ENCODE results near the gene KIF21B.

KIF21B gene

DNA sequence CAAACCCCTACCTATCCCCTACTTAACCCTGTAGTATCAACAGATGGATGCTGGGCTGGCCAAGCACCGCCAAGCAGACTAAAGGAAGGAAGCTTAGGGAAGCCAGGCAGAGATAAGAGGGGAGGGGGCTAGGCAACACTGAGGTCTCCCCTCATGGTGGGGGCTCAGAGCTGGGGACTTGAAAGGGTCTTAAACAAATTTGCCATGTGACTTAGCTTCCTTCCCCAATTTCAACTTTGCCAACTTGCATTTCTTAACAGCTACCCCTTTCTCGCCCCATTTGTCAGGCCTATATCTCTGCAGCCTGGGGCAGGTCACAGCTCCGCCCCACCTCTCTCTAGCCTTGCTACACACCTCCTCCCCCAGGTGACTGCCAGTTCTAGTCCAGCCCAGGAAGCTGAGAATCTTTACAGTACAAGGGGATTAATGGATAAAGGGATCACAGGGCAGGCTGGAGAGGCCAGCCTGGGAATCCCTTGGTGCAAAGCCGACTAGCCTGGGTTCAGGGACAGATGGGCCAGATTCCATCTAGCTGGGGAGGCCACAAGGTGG lies 3.4 kb downstream of the KIF21B start:
- no peak for DNase-seq

DNA sequence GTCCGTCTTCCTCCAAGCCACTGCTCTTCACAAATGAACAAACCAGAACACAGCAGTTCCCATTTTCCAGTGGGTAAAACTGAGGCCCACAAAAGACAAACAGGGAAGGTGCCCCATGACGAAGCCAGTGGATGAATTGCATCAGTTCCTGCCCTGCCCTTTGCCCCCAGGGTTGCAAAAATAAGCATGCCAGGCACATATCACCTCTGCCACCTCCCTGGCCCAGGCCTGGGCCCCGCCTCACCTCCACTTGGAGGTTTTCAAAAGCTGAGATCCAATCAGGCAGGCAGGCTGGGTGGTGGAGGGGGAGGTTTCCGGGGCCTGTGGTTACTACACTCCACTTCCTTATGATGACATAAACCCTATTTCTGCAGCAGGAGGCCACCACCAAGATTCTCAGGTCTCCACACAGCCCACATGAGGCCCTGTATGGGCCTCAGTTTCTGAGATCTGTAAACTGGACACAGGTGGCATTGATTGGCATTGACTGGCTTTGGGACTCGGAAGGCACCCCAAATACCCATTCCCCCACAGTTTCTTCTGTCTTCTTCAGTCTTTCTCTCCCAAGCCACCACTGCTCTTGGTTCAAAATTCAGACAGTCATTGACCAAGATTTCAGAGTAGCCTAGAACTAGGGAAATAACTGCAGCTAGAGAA lies 4.1 kb downstream of the KIF21B start:
- peak in 5 of 58 donors; percentile 26 to 34 (median 32) for DNase-seq

GRCh38 chr1:201017828-201018163 lies 5.7 kb downstream of the KIF21B start:
- DNase-seq = no peak

DNA sequence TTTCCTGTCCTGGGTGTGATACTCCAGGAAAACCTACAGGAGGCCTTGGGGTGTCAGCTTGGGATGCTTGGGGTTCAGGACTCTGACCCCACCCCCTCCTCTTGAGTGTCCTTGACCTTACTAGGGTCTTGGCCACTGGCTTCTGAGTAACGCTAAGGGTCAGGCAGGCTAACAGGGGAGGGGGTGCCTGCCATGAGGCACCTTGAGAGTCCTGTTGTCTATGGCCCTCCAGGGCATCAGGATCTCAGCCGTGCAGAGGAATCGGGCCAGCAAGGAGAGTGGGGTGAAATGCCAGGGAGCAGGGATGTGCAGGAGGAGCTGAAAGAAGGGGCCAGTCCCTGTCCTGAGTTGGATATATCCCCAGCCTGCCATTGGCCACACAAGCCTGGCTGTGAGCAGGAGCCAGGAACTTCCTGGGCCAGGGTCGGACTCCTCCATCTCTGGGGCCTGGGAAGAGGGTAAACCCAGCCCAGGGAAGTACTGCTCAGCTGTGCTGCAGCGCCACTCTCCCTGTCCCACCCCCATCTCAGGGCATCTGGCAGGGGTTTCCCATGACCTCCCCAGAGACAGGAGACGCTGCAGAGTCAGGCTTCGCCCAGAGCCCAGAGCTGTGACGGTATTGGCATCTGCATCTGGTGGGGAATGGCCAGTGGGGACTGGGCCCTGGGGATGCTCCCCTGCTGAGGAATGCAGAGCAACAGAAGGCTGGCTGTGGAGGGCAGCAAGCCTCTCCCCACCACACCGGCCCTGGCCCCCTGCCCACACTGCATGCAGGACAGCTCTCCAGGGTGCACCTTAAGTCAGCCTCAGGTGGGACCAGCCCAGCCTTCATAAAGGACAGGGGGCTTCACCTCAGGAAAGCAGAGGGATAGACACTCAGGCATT lies 6.3 kb downstream of the KIF21B start:
- peak in 10 of 58 donors; percentile 16 to 48 (median 32) for DNase-seq

- DNase-seq = peak in 48 of 58 donors; percentile 27 to 84 (median 54)
These were observed 7.3 kb downstream of the KIF21B start for GRCh38 chr1:201016211-201016651.

- DNase-seq = no peak
These were observed 7.9 kb downstream of the KIF21B start for GRCh38 chr1:201015551-201016091.

DNA sequence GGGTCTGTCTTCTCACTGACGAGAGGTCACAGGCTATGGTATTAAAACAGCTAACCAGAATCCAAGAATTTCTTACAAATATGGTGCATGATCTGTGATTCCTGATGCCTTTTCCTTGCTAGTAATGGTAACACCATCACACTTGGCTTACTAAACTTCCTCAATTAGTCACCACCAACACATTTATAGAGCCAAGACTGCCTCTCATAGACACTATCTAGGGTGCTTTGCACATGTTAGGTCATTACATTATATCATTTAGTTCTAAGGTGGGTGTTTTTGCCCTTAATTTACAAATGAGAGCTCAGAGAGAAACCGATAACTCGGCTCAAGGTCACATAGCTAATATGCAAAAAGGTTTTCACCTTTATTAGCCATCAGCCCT lies 8.7 kb downstream of the KIF21B start:
- DNase-seq = peak in 1 of 58 donors; percentile 40

GRCh38 chr1:201013991-201014815 lies 9.3 kb downstream of the KIF21B start:
- peak in 52 of 58 donors; percentile 34 to 91 (median 72) for DNase-seq

- no peak for DNase-seq
These were observed 10.5 kb downstream of the KIF21B start for GRCh38 chr1:201013031-201013485.

DNA sequence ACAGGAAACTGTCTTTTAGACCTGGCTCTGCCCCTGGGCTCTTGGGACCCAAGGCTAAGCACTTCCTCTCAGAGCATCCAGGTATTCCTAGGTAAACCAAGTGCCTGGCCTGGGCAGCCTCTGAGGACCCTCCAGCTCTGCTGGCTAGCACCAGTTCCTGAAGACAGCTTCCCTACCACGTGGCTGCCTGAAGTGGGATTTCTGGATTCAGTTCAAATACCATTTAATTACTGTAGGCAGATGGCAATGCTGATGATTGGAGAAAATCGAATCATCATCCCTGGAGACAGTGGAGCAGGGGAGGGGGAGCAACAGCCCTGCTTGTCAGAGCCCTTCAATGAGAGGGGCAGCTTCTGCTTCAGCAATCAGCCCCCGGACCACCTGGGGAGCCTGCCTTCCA lies 11.9 kb downstream of the KIF21B start:
- DNase-seq = no peak

DNA sequence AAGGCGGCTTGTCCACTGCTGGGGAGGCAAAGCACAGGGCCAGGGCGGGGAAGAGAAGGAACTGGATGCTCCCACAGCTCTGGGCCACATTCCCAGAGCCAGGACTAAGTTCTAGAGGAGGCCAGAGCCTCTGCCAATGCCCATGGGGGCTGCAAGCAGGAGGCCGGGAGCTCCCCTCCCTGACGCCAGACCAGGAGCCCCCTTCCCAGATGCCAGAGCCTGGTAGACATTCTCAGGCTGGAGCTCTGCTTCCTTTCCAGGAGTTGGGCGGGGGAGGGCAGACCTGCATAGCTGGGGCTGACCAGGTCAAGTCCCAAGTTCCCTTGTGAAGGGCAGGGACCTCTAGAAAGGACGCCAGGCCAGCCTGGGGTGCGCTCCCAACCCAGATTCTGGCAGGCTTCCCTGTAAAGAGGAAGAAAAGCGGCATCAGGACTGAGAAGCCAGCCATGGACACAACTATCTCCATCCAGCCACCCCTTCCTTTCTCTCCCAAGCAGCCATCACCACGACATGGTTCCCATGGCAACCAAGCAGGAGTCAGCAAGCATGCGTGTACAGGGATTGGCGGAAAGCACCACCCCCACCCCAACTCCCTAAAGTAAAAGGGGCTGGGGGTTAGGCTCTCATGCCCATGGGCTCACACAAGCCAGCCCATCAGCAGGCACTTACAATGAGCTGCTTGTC lies 13.4 kb downstream of the KIF21B start:
- peak in 46 of 58 donors; percentile 27 to 86 (median 62) for DNase-seq

DNA sequence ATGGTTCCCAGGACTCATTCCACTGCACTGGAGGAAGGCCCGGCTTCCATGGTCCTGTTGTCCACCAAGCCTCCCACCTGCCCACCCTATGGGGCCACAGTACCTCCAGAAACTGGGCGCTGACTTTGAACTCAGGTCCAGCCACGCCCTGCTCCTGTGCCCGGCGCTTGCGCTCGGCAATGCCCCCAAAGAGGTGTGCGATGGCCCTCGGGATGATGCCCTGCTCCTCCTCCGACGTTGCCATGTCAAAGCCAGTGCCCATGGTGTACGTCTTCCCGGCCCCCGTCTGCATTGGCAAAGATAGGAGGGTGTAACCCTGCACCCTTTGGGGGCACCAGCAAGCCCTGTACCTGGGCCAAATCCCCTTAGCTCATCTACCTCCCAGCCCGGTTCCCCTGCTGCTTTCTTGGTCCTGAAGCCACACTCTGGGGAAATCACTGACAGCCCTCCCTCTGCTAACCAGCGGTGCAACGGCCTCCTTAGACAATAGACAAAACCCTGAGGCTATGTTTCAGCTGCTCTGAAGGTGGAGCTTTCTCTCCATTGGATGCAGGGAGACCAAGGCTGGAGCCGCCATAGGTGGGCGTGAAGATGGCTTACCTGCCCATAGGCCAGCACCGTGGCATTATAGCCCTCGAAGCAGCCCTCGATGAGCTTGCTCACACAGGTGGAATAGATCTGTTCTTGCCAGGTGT lies 14.7 kb downstream of the KIF21B start:
- no peak for DNase-seq

GRCh38 chr1:201007481-201007880 lies 16.0 kb downstream of the KIF21B start:
- DNase-seq = no peak

GRCh38 chr1:201006450-201006849 lies 17.1 kb downstream of the KIF21B start:
- DNase-seq = no peak

DNA sequence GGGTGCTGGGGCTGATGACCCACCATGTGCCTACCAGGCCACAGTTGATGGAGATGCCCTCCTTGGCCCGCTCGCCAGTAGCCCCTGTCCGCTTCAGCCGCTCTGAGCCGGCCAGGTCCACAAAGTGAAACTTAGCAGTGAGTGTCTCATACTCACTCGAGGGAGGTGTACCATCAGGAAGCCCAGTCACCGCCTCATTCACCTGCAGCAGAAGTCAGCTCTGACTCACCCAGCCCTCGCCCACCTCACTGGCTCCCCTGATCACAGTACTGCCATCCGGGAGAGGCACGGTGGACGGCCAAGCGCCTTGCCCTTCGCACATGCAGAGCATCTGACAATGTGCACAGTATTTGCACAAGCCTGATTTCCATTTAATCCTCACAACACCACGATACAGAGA lies 18.8 kb downstream of the KIF21B start:
- no peak for DNase-seq

DNA sequence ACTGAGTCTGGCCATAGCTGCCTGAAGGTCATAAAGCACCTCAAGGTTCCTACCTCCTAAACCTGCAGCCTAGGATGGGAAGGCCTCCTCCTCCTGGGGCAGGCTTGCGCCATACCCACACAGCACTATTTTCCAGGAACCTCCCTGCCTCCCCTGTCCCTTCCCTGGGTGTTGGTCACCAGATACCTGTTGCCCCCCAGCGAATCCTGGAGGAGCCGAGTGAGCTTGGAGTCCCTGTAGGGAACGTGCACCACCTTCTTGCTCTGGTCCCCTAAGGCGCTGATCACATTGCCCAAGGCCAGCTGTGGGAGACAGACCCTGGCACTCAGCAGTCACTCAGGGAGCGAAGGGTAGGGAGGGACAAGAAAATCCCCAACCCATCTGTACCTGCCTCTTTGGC lies 19.4 kb downstream of the KIF21B start:
- no peak for DNase-seq

DNA sequence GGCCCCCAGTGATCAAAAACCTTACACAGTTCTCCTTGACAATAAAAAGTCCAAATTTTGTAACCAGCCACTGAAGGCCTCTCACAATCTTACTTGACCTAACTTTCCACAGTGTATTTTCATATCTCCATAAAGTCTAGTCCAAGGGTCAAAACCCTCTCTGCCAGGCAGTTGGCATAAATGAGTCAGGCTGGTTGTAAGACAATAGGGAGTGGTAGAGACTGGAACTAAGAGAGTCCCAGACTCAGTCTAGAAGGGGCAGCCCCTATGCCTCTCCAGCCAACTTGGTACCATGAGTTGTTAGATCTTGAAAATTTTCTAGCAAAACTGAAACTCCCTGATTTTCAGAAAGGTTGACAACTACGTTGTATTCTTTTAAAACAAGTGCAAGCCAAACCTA lies 21.0 kb downstream of the KIF21B start:
- no peak for DNase-seq

- no peak for DNase-seq
These were observed 21.6 kb downstream of the KIF21B start for GRCh38 chr1:201001962-201002361.

DNA sequence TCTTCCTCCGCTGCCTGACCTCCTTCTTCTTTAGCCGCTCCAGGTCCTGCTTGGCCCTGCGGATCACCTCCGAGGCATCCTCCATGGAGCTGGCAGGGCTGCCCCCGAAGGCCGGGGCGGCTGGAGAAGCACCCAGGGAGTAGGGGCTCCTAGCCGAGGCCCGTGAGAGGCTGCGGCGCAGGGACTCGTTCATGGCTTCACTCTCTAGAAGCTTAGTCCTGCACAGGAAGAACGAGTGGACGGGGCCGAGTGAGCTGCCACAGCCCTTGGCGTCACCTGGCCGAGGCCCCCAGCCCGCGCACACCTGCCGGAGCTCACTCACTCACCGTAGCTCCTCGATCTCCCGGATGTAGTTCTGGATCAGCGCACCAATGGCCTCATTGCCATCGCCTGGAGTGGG lies 23.1 kb downstream of the KIF21B start:
- DNase-seq = no peak

DNA sequence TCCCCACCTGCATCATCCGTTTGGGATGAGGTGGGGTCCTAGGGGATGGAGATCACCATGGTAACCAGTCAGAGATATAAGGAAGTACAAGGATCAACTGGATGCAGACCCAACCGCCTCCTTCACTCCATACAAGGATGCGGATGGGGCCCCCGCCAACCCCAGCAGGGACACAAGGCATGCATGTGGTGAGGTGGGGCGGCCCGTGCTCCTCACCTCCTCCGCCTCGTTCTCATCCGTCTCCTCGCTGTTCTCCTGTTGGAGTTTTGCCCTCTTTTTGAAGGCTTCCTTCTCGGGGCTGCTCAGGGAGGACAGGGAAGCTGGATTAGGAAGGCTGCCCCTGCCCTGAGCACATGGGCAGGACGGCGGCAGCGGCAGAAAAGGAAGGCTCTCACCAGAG lies 23.8 kb downstream of the KIF21B start:
- DNase-seq = peak in 3 of 58 donors; percentile 22 to 53 (median 38)

All from anterior cingulate cortex (tissue), 58 donors.